Retinal pigment epithelial cell (primary cell): ENCODE results near the gene GRWD1.

ENCODE experiments used
- DNase-seq: peaks from one replicate; pipeline ENCODE4 v3.0.0-alpha.2; 2010; ENCODE audit warnings: low read depth
- H3K4me3 ChIP-seq: 2 replicates; pipeline ENCODE4 v1.5.1; 2011; ENCODE audit warnings: mild to moderate bottlenecking, low read length, control low read depth, moderate library complexity
- CTCF ChIP-seq: conservative IDR thresholded peaks from 2 replicates; pipeline ENCODE4 v1.5.1; 2011; ENCODE audit warnings: low read depth, low read length, control low read depth, inconsistent platforms

Gene GRWD1

DNA sequence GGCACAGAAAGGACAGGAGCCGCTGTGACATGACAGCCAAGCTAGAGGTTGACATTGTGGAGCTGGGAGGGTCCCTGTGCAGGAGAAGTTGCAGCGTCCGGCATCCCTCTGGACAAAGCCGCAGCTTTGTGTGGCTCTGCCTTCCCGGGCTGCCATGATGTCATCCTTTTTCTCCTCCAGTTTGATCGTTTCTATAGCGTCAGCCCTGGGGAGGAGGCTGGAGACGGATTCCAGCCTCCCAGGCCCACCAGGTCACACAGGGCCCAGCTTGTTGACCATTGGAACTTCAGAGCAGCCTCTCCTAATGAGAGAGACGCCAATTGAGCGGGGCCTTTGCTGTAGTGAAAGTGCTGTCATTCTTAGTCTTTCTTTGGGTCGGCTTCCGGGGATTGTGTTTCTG lies 5.8 kb downstream of the GRWD1 start:
- no peak for TF ChIP-seq CTCF
- DNase-seq = no peak

DNA sequence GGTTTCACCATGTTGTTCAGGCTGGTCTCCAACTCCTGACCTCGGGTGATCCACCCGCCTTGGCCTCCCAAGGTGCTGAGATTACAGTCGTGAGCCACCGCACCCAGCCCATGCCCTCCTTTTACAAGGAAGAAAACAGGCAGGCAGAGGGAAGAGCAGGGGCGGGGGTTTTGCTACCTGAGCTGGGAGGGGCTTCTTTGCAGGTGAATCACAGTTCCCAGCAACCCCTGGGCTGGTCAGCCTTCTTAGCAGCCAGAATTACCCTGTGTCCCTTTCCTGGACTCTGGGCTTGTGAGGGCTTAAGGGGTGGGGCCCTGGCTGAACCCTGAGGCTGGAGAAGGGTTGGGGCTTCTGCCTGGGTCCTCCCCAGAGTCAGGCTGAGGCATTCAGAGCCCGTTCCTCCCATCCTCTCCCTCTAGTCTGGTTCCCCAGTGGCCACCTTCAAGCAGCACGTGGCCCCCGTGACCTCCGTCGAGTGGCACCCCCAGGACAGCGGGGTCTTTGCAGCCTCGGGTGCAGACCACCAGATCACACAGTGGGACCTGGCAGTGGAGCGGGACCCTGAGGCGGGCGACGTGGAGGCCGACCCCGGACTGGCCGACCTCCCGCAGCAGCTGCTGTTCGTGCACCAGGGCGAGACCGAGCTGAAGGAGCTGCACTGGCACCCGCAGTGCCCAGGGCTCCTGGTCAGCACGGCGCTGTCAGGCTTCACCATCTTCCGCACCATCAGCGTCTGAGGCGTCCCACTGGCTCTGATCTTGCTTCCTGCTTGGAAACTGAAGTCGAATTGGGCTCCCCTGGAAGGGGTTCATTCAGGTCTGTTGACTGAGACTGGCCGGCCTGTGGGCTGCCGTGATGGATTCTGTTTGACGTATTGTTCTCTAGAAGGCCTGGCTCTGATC lies 6.8 kb downstream of the GRWD1 start:
- TF ChIP-seq CTCF = no peak
- no peak for DNase-seq

More for the DNA sequence above, 5.8 kb downstream of the GRWD1 start:
- H3K4me3 ChIP-seq = no peak overlapping the region

DNA sequence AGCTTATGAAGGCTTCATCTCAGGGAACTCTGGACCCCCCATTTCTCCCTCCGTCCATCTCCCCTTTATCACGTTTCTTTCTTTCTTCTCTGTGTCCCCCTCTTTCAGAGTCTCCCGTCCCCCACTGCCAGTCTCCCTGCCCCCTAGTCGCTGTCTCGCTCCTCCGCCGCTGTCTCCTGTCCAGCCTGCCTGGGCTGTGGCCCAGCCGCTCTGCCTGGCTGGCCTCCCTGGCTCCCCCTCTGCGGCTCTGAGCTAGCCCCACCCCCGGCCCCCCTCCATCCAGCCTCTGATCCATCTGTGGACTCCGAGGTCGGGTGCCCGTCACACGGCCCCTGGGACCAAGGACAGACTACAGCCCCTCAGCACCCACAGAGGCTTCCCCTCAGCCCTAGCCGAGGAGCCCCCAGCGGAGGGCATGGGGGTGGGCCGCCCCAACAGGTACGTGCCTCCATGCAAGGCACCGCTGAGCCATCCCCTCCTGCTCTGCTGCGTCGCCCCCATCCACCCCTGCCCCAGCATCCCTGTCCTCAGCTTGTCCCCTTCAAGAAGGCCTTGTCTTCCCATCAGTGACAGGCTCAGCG lies 8.5 kb downstream of the GRWD1 start:
- no peak overlapping the region for H3K4me3 ChIP-seq
- no peak for DNase-seq
- TF ChIP-seq CTCF = no peak

More for the DNA sequence above, 6.8 kb downstream of the GRWD1 start:
- H3K4me3 ChIP-seq = no peak overlapping the region

DNA sequence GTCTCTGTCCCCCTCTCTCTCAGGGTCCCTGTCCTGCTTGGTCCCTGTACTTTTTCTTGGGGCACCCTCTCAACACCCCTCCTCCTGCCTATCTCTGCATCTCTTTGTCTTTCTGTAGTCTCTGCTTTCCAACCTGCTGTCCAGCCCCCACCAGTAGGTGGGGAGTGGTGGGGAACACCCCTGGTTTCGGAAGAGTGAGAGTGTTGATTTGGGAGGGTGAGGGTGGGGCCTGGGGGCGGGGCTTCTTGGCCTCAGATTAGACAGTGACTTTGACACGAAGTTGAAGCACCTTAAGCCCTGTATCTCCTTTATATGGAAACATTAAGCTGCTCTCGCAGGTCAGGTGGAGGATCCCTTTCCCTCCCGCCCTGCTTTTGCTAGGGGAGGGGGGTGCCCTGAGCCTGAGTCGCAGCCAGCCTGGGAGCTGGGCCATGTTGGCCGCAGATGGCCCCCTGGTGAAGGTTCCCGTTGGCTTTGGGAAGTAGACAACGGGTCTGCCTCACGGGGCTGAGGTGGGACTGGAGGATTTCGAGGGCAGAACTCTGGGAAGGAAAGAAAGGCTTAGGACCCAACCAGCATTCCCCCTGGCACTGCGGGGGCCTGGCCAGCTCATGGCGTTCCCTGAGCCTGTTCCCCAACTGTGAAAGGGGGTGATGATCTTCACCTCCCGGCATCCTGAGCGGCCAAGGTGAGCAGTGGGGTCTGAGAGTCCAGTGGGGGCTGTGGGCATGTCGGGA lies 9.6 kb downstream of the GRWD1 start, which contains the start of gene KCNJ14:
TSS of gene KCNJ14 (plus strand) at position 404 of the 737 bp plus-strand sequence. CDS start 6,151 bp downstream, outside the sequence.
- no peak within 1 kb of the TSS for H3K4me3 ChIP-seq
- no peak for DNase-seq
- TF ChIP-seq CTCF = no peak

GRCh38 chr19:48455908-48456562 lies 10.3 kb downstream of the GRWD1 start:
- no peak overlapping the region for H3K4me3 ChIP-seq
- DNase-seq = no peak
- no peak for TF ChIP-seq CTCF

DNA sequence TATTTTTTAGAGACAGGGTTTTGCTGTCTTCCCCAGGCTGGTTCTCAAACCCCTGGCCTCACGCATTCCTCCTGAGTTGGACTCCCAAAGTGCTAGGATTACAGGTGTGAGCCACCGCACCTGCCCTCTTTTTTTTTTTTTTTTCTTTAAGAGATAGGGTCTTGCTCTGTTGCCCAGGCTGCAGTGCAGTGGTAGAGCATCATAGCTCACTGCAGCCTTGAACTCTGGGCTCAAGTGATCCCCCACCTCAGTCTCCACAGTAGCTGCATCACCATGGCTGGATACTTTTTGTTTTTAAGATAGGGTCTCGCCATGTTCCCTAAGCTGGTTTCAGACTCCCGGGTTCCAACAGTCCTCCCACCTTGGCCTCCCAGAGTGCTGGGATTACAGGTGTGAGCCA lies 11.1 kb downstream of the GRWD1 start:
- no peak overlapping the region for H3K4me3 ChIP-seq
- no peak for DNase-seq
- TF ChIP-seq CTCF = no peak
